ENCODE results near the gene TCAIM.

The TCAIM gene, protein sequence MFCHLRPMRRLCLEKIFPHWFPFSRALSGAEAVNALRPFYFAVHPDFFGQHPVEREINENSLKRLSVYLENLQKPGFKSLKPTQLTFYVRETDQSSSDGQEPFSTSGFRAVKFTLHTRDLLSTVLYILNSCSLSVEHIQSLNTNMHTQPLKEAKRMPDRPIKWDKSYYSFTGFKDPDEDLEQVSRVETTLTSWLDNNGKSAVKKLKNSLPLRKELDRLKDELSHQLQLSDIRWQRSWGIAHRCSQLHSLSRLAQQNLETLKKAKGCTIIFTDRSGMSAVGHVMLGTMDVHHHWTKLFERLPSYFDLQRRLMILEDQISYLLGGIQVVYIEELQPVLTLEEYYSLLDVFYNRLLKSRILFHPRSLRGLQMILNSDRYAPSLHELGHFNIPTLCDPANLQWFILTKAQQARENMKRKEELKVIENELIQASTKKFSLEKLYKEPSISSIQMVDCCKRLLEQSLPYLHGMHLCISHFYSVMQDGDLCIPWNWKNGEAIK

DNA sequence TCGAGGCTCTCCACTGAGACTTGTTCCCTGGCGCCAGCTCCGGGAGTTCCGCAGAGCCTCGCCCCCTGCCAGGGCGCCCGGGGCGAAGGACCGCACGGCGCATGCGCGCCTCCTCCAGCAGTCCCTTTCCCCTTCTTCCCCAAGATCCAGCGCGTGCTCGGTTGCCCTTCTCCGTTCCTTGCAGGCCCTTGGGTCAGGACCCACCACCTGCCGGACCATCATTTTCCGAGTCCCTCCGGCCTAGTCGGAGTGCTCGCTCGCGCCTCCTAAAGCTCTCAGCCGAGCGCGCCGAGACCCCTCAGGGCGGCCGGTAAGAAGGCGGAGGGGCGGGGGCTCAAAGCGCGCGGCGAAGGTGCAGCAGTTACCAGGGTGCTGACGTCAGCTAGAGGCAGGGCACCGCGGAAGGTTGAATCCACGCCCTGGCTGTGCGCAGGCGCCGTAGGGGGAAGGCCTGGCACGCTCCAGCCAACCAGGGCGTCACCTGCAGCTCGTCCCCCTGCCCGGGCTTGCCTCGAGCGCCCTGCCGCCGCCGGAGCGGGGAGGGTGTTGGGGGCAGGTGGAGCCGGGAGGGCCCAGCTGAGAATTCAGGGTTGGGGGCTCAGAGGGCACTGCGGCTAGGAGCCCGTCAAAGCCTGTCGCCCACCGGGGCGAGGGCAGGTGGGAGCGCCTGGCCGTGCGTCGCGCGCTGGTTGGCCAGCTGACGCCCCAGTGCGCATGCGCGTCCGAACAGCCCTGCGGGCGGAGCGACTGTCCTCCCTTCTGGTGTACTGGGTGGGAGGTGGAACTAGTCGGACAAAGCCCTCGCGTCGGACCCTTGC is at the start of gene TCAIM:
TCAIM (plus strand) TSS at position 757 of the 818 bp plus-strand sequence. CDS start 16,017 bp downstream, outside the sequence.
- DNase-seq (ENCODE audit: low read depth in 2 of 2) = peak; percentile 98

DNA sequence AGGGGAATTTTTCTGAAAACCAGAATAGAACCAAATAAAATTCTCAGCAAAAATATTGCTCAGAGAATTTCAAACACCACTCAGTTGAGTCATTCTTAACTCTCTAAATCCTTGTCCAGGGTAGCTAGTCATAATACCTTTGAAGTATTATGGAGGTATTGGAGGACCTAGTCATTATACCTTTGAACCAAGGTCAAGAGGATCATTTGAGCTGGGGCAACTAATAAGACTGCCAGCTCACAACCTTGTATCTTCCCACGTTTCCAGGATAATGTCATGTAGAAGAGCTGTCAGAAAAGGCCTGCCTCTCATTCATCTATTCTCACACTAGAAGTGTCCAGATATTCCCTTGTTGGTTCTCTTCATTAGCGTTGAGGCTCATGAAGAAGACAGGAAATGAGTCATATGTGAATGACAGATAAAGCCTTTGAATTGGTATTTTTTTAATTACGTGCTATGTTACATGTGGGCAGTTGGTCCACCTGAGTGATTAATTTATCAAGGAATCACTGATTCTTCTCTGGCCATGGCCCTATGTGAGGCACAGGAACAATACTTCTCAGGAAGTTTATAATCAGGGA is 48.6 kb upstream of the TCAIM start:
- no peak for DNase-seq (ENCODE audit: low read depth in 2 of 2)

DNA sequence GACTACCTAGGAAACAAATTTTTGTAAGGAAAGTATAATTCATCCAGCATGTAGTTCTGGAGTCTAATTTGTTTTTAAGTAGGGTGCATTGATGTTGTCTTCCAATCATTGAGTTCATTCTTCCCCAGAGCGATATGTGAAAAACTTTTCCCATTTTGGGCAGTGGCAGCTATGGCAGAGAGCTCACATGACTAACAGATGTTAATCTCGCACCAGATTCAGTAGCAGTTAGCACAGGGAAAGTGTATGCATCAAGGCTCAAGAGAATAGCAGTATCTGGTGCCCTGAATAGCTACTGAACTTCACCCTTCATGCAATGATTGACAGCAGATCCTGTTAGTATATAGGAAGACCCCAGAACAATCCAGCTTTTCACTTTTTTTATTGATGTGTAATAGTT is 46.3 kb upstream of the TCAIM start:
- DNase-seq (ENCODE audit: low read depth in 2 of 2) = no peak

DNA sequence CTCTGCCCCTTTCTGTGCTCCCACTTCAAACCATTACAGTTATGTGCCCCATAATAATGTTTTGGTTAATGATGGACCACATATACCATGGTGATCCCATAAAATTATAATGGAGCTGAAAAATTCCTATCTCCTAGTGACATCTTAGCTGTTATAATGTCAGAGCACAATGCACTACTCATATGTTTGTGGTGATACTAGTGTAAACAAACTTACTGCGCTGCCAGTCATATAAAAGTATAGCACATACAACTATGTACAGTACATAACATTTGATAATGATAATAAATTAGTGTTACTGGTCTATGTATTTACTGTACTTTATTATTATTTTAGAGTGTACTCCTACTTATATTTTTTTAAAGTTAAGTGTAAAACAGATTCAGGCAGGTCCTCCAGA is 45.6 kb upstream of the TCAIM start:
- no peak for DNase-seq (ENCODE audit: low read depth in 2 of 2)

DNA sequence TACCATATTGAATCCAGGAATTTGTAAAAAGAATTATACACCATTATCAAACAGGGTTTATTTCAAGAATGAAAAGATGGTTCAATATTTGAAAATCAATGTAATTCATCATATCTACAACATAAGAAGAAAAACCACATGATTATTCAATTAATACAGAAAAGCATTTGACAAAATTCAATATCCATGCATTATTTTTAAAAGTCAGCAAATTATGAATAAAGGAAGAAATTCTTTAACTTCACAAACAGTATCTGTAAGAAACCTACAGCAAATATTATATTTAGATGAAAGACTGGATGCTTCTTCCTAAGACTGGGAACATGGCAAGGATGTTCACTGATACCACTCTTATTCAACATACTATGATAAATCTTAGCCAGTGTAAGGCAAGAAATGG is 41.3 kb upstream of the TCAIM start:
- no peak for DNase-seq (ENCODE audit: low read depth in 2 of 2)

DNA sequence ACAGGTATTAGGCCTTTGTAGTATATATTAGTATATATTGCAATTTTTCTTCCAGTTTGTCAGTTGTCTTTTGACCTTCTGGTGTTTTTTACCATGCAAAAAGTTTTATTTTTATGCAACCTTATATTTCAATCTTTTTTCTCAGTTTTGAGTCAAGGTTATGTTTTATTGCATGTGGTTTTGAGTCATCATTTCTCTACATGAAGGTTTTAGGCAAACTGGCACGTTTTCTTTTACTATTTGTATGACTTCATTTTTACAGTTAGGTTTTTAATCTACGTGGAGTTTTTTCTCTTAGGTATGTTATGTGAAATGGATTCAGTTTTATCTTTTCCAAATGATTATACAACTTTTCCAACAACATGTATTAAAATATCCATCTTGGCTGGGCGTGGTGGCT is 36.8 kb upstream of the TCAIM start:
- DNase-seq (ENCODE audit: low read depth in 2 of 2) = no peak

DNA sequence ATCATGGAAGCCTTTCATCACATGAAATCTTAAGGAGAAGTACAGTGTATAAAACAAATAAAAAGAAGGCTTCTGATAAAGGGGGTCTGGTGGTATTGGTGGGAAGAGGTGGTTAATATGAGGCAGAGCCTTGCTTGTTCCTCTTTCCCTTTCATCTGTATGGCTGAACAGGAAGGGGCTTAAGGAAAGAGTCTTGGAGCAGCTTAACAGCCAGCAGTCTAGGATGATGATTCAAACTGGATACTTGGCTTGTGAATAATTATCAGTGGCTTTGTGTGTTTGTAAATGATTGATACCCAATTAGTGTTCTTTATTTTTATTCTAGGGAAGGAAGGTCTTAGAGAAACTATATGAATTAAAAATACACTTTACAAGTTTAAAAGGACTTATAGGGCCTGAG is 29.1 kb upstream of the TCAIM start:
- DNase-seq (ENCODE audit: low read depth in 2 of 2) = no peak

DNA sequence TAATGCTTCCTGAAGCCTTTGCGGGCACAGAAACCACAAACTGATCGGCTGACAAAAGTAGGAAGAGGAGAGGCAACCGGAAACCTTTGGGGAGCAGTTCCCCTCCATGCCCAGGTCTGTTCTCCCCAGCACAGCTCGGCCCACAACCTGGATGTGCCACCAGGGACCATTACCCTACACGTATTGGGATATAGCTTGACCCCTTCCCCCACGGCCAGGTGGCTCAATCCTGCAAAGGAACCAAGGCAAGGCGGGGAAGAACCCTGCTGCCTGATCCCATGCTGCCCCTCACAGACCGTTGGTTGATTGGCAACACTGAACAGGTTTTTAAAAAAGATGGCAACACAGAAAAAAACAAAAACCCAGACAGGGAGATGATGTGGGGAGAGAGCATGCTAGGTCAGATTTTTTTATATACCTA is 19.7 kb upstream of the TCAIM start:
- DNase-seq (ENCODE audit: low read depth in 2 of 2) = no peak

DNA sequence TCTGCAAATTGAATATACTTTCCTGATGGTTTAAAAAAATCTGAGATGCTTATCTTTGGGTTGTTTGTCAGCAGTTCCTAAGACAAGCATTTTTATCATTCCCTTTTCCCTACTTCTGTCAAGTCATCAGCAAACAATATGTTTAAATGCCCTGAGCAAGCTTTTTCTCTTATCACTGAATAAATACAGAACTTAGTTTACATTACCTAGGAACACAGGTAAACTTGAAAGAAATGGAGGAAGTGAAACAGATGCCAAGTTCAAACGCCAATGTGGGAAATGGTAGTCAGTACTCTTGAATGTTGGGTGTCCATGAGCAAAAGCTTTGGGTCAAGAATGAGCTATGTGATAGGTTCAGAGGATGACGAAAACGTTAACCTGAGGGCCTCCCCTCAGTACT is 17.2 kb upstream of the TCAIM start:
- no peak for DNase-seq (ENCODE audit: low read depth in 2 of 2)

DNA sequence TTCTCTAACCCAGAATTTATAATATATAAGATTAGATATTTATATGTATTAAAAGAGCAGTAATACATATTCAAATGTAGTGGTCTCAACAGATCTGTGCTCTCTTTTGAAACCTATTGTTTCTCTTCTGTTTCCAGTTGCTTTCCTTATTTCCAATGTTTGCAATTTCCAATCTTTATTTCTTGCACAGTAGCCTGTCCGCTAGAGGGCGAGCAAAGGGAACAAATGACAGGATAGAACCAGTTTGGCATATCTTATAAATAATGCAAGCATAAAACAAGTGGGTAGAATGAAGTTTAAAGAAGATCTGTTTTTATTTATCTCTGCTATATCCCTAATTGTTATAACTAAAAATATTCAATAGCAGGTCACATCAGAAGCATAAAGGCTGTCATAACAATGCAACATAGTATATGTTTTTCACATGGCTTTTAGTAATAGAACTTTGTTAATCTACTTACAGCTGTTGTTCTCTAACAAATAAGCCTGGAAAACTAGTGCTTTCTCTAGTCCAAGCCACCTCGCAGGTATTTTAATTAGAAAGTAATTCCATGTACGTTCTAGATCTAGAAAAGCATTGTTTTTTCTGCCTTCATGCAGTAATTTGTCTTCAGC is 15.1 kb upstream of the TCAIM start:
- peak; percentile 18 to 26 for DNase-seq (ENCODE audit: low read depth in 2 of 2)

DNA sequence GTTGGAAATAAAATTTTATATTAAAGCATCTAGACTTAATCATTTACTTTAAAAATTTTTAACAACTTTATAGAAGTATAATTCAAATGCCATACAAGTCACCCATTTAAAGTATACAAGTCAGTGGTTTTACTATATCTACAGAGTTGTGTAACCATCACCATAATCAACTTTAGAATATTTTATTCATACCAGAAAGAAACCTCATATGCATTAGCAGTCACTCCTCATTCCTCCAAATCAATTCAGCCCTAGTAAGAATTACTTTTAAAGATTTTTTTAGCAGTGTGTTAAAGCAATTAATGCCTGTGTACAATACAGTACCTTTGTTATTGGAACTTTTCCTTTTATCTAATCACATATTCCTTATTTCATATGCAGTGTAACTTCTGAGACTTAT is 14.0 kb upstream of the TCAIM start:
- no peak for DNase-seq (ENCODE audit: low read depth in 2 of 2)

DNA sequence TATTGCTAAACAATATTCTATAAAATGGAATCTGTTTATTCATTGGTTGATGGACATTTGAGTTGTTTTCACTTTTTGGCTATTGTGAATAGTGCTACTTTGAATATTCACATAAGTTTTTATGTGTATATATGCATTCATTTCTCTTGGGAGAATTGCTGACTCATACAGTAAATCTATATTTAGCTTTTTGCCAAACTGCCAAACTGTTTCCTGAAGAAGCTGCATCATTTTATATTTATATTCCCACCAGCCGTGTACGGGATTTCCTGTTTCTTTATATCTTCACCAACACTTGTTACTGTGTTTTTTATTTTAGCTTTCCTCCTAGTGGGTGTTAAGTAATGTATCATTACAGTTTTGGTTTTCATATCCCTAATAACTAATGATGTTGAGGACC is 12.5 kb upstream of the TCAIM start:
- DNase-seq (ENCODE audit: low read depth in 2 of 2) = no peak

DNA sequence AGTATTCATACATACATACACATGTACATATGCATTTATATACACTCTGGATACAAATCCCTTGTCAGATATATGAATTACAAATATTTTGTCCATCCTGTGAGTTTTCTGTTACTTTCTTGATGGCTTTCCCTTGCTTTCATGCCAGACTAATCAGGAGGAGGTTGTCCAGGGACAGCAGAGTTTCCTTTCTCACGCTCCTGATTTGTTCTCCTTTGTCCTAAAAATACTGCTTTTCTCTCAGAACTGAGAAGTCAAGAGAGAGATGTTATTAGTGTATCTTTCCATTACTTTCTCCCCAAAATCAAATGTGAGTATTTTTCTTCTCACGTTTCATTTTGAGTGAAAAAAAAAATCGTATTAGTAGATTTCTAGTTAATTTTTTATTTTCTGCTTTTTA is 12.1 kb upstream of the TCAIM start:
- no peak for DNase-seq (ENCODE audit: low read depth in 2 of 2)

DNA sequence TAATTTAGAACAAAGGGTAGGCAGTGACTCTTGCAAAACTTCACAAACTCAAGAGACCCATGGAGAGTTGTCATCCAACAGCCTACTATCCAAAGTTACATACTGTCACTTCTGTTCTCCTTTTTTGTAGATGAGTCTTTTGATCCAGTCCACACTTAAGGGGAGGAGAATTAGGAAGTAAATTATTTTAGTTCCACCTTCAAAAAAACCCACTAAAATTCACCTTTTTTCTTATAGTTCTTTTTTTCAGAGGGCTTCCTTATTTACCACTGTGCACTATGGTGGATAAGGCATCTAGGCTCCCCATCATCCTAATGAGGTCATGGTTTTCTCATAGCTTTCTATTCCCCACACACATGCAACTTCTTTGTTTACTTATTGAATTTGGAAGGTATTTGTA is 8.6 kb upstream of the TCAIM start:
- no peak for DNase-seq (ENCODE audit: low read depth in 2 of 2)

DNA sequence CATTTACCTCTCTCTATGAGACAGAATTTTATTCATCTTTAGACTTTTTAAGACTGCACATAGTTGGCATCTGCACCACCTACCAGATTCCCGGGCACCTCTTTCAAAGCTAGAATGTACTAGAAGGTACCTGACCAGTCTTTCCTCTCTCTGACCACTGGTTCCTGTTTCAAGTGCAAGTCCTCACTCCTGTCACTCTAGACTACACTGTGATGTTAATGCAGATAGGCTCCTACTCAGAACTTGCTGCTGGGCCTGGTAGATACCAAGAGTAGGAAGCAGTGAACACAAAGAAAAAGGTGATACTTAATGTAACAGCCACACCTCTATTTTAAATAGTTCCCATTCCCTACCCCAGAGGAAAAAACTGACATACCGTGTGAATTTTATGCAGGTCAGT is 8.1 kb upstream of the TCAIM start:
- DNase-seq (ENCODE audit: low read depth in 2 of 2) = no peak

DNA sequence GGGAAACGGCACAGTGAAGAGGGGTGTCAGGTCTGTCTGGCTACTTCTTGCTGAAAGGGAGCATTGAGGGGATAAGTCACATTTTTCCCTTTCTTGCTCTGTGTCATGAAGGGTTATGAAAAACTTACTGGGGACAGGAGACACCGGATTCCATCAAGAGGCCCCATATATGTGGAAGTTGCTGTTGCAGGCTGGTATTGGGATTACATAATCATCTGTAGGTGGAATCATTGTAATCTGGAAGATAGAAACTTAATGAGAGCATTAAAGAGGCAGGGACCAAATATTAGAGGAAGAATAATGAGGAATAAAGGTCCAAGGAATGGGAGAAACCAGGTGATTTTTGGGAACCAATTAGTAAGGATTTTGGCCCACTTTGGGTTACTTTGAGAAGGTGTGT is 4.2 kb upstream of the TCAIM start:
- no peak for DNase-seq (ENCODE audit: low read depth in 2 of 2)

DNA sequence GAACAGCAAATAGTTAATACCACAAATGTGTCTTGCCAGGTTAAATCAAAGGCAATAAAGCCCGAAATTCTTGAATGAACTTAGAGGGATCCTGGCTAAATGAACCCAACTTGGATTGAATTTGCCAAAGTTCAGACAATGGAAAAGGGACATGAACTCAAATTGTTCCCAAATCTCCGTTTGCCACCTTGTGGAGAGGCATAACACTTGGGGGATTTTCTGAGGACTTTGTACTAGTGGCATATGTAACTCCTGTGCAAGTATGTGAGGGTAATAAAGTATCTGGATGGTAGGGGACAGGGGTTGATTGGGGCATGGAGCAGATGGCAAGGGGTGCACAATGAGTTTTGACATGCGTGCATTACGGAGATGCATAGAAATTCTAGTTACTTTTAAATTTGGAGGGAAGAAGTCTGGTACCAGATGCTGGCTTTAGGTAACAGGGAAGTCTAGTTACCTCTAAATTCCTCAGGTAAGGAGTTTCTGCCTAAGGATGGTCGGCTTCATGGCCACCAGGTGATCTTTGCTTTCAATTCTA is 1.2 kb upstream of the TCAIM start:
- DNase-seq (ENCODE audit: low read depth in 2 of 2) = no peak

DNA sequence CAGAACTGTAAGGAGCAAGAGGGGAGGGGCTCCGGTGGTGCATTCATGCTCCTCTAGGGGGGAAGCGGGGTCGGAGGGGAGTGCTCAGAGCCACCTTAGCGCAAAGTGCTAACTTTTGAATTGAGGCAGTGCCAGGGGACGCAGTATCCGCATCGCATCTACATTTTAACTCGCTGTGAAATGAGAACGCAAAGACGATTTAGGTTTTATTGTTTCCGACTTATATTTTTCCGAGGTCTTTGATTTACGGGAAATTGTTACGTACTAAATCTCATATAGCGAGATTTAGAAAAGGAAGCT is 212 bp downstream of the TCAIM start:
- DNase-seq (ENCODE audit: low read depth in 2 of 2) = no peak

DNA sequence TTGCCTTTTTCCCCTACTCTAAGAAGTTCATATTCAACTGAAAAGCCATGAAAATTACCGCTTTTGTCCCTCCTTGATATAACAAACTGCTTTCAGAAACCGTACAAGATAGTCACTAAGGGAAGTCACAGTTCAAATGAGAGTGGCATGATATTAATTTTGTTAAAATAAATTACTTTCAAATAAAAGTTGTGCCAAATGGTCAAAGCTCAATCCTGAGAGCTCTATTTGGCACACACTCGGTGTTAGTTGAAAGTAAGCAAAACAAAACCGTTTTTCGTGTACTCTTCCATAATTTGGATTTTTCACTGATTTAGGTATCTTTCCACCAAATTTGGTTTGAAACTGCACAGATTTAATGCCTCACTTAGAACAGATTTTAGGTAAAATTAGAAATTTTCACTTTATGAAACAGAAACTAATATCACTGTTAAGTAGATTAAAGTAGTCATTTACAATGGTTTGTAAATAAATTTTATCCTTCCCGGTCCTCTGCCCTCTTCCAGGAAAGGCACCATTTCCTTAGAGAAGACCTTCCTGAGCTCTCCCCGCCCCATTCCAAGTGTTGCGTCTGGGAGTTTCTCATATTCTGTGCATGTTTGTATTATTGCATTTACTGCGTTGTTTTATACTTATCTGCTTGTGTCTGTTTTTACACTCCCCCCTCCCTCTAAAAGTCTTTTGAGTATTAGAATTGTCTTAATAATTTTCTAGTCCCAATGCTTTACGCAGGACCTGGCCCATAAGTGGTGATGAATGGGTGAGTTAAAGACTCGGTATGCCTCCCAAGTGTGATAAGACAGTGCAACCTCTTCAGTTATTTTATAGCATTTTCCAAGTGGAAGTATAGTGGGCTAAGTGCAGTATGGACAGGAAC is 853 bp downstream of the TCAIM start:
- DNase-seq (ENCODE audit: low read depth in 2 of 2) = no peak

DNA sequence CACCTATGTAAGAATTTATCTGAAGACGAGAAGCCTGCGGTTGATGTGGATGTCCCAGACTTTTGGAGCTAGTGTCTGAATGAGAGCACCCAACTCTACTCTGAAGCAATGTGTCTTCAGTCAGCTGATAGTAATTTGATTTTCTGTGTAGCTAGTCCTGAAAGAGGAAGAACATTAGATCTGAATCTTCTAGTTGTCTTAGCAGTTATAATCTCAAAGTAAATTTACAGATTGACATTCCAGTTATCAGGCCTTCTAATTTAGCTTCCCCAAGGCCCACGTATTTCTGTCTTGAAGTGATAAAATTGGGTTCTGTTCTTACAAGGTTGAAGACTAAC is 1.5 kb downstream of the TCAIM start:
- no peak for DNase-seq (ENCODE audit: low read depth in 2 of 2)

DNA sequence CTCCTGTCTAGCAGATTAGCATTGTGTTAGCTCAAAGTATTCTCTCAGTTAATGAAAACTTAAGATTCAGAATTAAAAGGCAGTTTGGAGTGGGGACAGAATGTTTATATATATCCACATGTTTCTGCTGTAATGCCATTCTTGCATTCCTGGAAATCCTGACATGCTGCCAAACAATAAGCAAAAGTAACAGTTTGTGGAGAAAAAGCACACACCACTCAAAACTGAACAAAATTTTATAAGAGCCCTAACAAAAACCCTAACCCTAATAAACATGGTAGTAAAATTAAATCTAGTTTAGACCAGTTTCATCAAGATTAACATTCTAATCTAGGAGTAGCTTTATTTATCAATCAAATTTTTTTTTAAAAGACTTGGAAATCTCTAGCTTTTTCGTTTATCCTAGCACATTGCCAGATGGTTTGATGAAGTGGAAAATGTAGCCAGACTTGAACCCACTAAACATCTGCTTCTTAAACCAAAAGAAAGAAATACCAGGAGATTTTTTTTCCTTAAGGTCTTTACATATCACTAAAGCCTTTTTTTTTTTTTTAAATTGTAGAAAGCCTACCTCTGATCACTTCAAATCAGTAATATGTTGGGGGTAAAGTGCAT is 3.7 kb downstream of the TCAIM start:
- no peak for DNase-seq (ENCODE audit: low read depth in 2 of 2)
